SK-N-SH treated with all-trans-retinoic acid at 6 μM for 48 hours (cell line): ENCODE results near the gene MARK1.

Experiments
- ATAC-seq: fragments of 200-7000 bp; cut with Tn5 transposase; 3 replicates; pipeline ENCODE4 v1.9.1; 2020; ENCODE audit warnings: mild to moderate bottlenecking, moderate library complexity
- ARNTL ChIP-seq: fragments of 450-650 bp; formaldehyde crosslinking; IDR thresholded peaks from 2 replicates; pipeline ENCODE4 v1.5.0; 2020; ENCODE audit warnings: low read depth, mild to moderate bottlenecking, moderate library complexity, borderline replicate concordance
- BACH2 ChIP-seq: fragments of 250-450 bp; sonication (Bioruptor Pico); IDR thresholded peaks from 2 replicates; pipeline ENCODE4 v1.9.0; 2021; ENCODE audit warnings: mild to moderate bottlenecking, borderline replicate concordance
- CREB5 ChIP-seq: fragments of 250-450 bp; sonication (Bioruptor Pico); IDR thresholded peaks from 2 replicates; pipeline ENCODE4 v1.5.1; 2020; ENCODE audit warnings: low read depth, mild to moderate bottlenecking, moderate library complexity
- CSDC2 ChIP-seq: fragments of 250-450 bp; sonication (Bioruptor Pico); IDR thresholded peaks from 2 replicates; pipeline ENCODE4 v1.5.0; 2020; ENCODE audit warnings: mild to moderate bottlenecking, moderate library complexity
- ESRRG ChIP-seq: fragments of 250-450 bp; sonication (Bioruptor Pico); IDR thresholded peaks from 2 replicates; pipeline ENCODE4 v1.6.1; 2021; ENCODE audit warnings: mild to moderate bottlenecking
- GLIS3 ChIP-seq: fragments of 250-450 bp; sonication (Bioruptor Pico); IDR thresholded peaks from 2 replicates; pipeline ENCODE4 v1.5.0; 2020; ENCODE audit warnings: mild to moderate bottlenecking, moderate library complexity
- ISL1 ChIP-seq: fragments of 250-450 bp; sonication (Bioruptor Pico); IDR thresholded peaks from 2 replicates; pipeline ENCODE4 v2.1.2; 2022; ENCODE audit warnings: mild to moderate bottlenecking, moderate library complexity
- PATZ1 ChIP-seq: fragments of 250-450 bp; sonication (Bioruptor Pico); IDR thresholded peaks from 2 replicates; pipeline ENCODE4 v1.8.0; 2020; ENCODE audit warnings: mild to moderate bottlenecking, moderate library complexity, borderline replicate concordance
- POU6F1 ChIP-seq: fragments of 250-450 bp; sonication (Bioruptor Pico); IDR thresholded peaks from 2 replicates; pipeline ENCODE4 v1.8.0; 2021; ENCODE audit warnings: low read depth, mild to moderate bottlenecking, moderate library complexity, borderline replicate concordance
- PPARA ChIP-seq: fragments of 250-450 bp; sonication (Bioruptor Pico); IDR thresholded peaks from 2 replicates; pipeline ENCODE4 v1.5.0; 2020; ENCODE audit warnings: mild to moderate bottlenecking, borderline replicate concordance
- SNAI2 ChIP-seq: fragments of 250-450 bp; sonication (Bioruptor Pico); IDR thresholded peaks from 2 replicates; pipeline ENCODE4 v1.5.0; 2020; ENCODE audit warnings: mild to moderate bottlenecking, moderate library complexity
- TCF4 ChIP-seq: fragments of 250-450 bp; sonication (Bioruptor Pico); IDR thresholded peaks from 2 replicates; pipeline ENCODE4 v1.8.0; 2021; ENCODE audit warnings: mild to moderate bottlenecking, moderate library complexity, borderline replicate concordance
- TOX ChIP-seq: fragments of 250-450 bp; sonication (Bioruptor Pico); IDR thresholded peaks from 2 replicates; pipeline ENCODE4 v1.8.0; 2021; ENCODE audit warnings: mild to moderate bottlenecking, moderate library complexity, borderline replicate concordance
- TSHZ2 ChIP-seq: fragments of 250-450 bp; sonication (Bioruptor Pico); IDR thresholded peaks from 2 replicates; pipeline ENCODE4 v1.5.0; 2020; ENCODE audit warnings: mild to moderate bottlenecking, moderate library complexity
- ZC3H10 ChIP-seq: fragments of 250-450 bp; sonication (Bioruptor Pico); IDR thresholded peaks from 2 replicates; pipeline ENCODE4 v1.5.1; 2021; ENCODE audit warnings: mild to moderate bottlenecking, moderate library complexity
- ZFP3 ChIP-seq: fragments of 250-450 bp; sonication (Bioruptor Pico); IDR thresholded peaks from 2 replicates; pipeline ENCODE4 v1.5.0; 2020; ENCODE audit warnings: mild to moderate bottlenecking, moderate library complexity
- ZNF565 ChIP-seq: fragments of 450-650 bp; formaldehyde crosslinking; conservative IDR thresholded peaks from 2 replicates; pipeline ENCODE4 v1.5.0; 2020; ENCODE audit warnings: low read depth, mild to moderate bottlenecking, moderate library complexity
- ZNF70 ChIP-seq: fragments of 450-650 bp; formaldehyde crosslinking; IDR thresholded peaks from 2 replicates; pipeline ENCODE4 v1.5.0; 2020; ENCODE audit warnings: mild to moderate bottlenecking, moderate library complexity
- ZNF8 ChIP-seq: fragments of 450-650 bp; formaldehyde crosslinking; IDR thresholded peaks from 2 replicates; pipeline ENCODE4 v1.5.0; 2020; ENCODE audit warnings: mild to moderate bottlenecking, moderate library complexity

Gene MARK1

GRCh38 chr1:220579317-220579716 is 51.4 kb downstream of the MARK1 start:
- no peak for ATAC-seq
- TF ChIP-seq TSHZ2 (CRISPR knock-in tag) (no peak), GLIS3 (no peak), TOX (CRISPR knock-in tag) (no peak), ZNF70 (CRISPR knock-in tag) (no peak), SNAI2 (CRISPR knock-in tag) (no peak), ISL1 (CRISPR knock-in tag) (no peak), PATZ1 (CRISPR knock-in tag) (no peak), ARNTL (CRISPR knock-in tag) (no peak), ZNF8 (CRISPR knock-in tag) (no peak), PPARA (no peak), TCF4 (CRISPR knock-in tag) (no peak), CSDC2 (no peak), ZC3H10 (CRISPR knock-in tag) (no peak), POU6F1 (no peak), ESRRG (CRISPR knock-in tag) (no peak), ZFP3 (CRISPR knock-in tag) (no peak)

- ATAC-seq, result no peak
- no peak for TF ChIP-seq ZNF8 (CRISPR knock-in tag)
- no peak for TF ChIP-seq ZFP3 (CRISPR knock-in tag)
- TF ChIP-seq TCF4 (CRISPR knock-in tag), result no peak
- no peak for TF ChIP-seq CREB5 (CRISPR knock-in tag)
- no peak for TF ChIP-seq ARNTL (CRISPR knock-in tag)
- TF ChIP-seq PPARA, result no peak
- no peak for TF ChIP-seq SNAI2 (CRISPR knock-in tag)
- TF ChIP-seq POU6F1, result no peak
- TF ChIP-seq BACH2 (CRISPR knock-in tag), result no peak
- TF ChIP-seq TSHZ2 (CRISPR knock-in tag), result no peak
- TF ChIP-seq TOX (CRISPR knock-in tag), result no peak
- TF ChIP-seq ZC3H10 (CRISPR knock-in tag), result no peak
- no peak for TF ChIP-seq ZNF565 (CRISPR knock-in tag)
- no peak for TF ChIP-seq PATZ1 (CRISPR knock-in tag)
- no peak for TF ChIP-seq ISL1 (CRISPR knock-in tag)
- TF ChIP-seq CSDC2, result no peak
Measured at GRCh38 chr1:220592714-220593113, 64.8 kb downstream of the MARK1 start.
